ENCODE measurements around the gene ATP1A1. TPM values are rescaled to one million over a fixed set of nuclear protein-coding genes. Genes with fewer than 3 reads are reported as not detected.

Gene ATP1A1
- polyA plus RNA-seq, 3 donors, result 32.3 to 135 (median 32.7) TPM

GRCh38 chr1:116409751-116410191, 36.7 kb downstream of the ATP1A1 start:
- Histone ChIP-seq H3K9ac (ENCODE audit: insufficient read depth, low read length, poor library complexity, severe bottlenecking) (no peak overlapping the region), H3K27ac (ENCODE audit: low read depth in 1 of 2, low read length in 2 of 2) (no peak overlapping the region), H4K20me1 (ENCODE audit: insufficient read depth, low read length) (no peaks in the 10 kb centered on the region), H3K4me2 (replicated peaks; ENCODE audit: extremely low read depth, low read length, poor library complexity, severe bottlenecking) (no peak overlapping the region), H3K4me3 (replicated peaks in 1 of 3; ENCODE audit: low read depth in 2 of 3, low read length in 3 of 3) (no peak overlapping the region), H3K4me1 (ENCODE audit: control insufficient read depth in 1 of 2, insufficient read depth in 2 of 2, low read length in 2 of 2) (no peaks in the 10 kb centered on the region), H3K27me3 (ENCODE audit: control insufficient read depth in 2 of 2, insufficient read depth in 2 of 2, low read length in 2 of 2) (no peaks in the 10 kb centered on the region), H3K36me3 (replicated peaks in 1 of 2; ENCODE audit: control insufficient read depth in 1 of 2, insufficient read depth in 2 of 2, low read length in 2 of 2) (peaks cover 18 to 35% of the 10 kb centered on the region in 2 donors), H2AFZ (ENCODE audit: insufficient read depth, low read depth, low read length, poor library complexity, severe bottlenecking) (no peak overlapping the region), H3K9me3 (replicated peaks in 1 of 2; ENCODE audit: control insufficient read depth in 1 of 2, insufficient read depth in 1 of 2, low read length in 2 of 2) (no peaks in the 10 kb centered on the region), H3K79me2 (ENCODE audit: insufficient read depth, low read length) (no peaks in the 10 kb centered on the region)
- Mint-ChIP-seq H3K27me3 (ENCODE audit: low read depth in 3 of 3) (no peaks in the 10 kb centered on the region), H3K4me3 (no peak overlapping the region), H3K27ac (no peak overlapping the region), H3K36me3 (peaks cover 28 to 34% of the 10 kb centered on the region in 2 donors), H3K9me3 (peaks cover 0 to 2% (median 0%) of the 10 kb centered on the region in 7 donors), H3K4me1 (no peaks in the 10 kb centered on the region)
- intact Hi-C loops (cut with micrococcal nuclease), result no loop called here
- 97% methylated on average over 3 of the region's 8 CpGs for WGBS (ENCODE audit: insufficient coverage)
- no peak for TF ChIP-seq CTCF (IDR thresholded peaks at IDR 0.05)
- DNase-seq, result no peak

DNA sequence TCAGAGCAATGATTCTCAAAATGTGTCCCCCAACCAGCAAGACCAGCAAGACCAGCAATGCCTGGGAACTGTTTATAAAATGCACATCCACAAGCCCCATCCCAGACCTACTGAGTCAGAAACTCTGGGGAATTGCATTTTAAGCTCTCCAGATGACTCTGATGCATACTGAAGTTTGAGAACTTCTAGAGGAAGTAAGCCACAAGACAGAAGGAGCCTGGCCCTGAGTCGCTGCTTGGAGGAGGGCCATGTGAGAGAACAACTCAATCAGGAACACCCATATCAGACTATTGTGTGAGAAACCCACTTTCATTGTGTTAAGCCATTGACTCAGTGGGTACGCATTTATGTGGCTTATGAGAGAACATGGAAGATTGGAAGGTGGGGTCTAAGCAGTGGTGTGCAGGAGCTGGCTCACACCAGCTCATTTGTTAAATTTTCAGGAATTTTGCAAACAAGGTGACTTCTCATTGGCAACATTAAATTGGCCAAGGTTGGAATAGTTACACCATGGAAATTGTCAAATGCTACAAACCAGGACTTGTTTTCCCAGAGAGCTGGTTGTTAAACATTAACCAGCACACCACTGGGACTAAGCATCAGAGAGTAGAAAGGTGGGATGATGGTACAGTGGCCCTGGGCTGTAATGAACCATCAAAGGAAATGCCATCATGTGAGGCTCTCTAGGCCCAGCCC, 38.9 kb downstream of the ATP1A1 start:
- H3K9me3 Mint-ChIP-seq, result no peaks in the 10 kb centered on the region
- H3K9me3 ChIP-seq (replicated peaks in 1 of 2; ENCODE audit: control insufficient read depth in 1 of 2, insufficient read depth in 1 of 2, low read length in 2 of 2), result no peaks in the 10 kb centered on the region
- TF ChIP-seq CTCF (IDR thresholded peaks at IDR 0.05), result no peak
- H4K20me1 ChIP-seq (ENCODE audit: insufficient read depth, low read length), result no peaks in the 10 kb centered on the region
- intact Hi-C loops (cut with micrococcal nuclease), result no loop called here
- no peak overlapping the region for H3K4me3 ChIP-seq (replicated peaks in 1 of 3; ENCODE audit: low read depth in 2 of 3, low read length in 3 of 3)
- H3K4me1 Mint-ChIP-seq, result no peaks in the 10 kb centered on the region
- H2AFZ ChIP-seq (ENCODE audit: insufficient read depth, low read depth, low read length, poor library complexity, severe bottlenecking), result no peak overlapping the region
- H3K9ac ChIP-seq (ENCODE audit: insufficient read depth, low read length, poor library complexity, severe bottlenecking), result no peak overlapping the region
- no peaks in the 10 kb centered on the region for H3K4me1 ChIP-seq (ENCODE audit: control insufficient read depth in 1 of 2, insufficient read depth in 2 of 2, low read length in 2 of 2)
- H3K36me3 ChIP-seq (replicated peaks in 1 of 2; ENCODE audit: control insufficient read depth in 1 of 2, insufficient read depth in 2 of 2, low read length in 2 of 2), result peaks cover 0 to 14% of the 10 kb centered on the region in 2 donors
- peaks cover 8 to 15% of the 10 kb centered on the region in 2 donors for H3K36me3 Mint-ChIP-seq
- 86% methylated on average over 1 of the region's 2 CpGs for WGBS (ENCODE audit: insufficient coverage)
- DNase-seq, result peak in 1 of 3 donors; percentile 26
- no peaks in the 10 kb centered on the region for H3K27me3 Mint-ChIP-seq (ENCODE audit: low read depth in 3 of 3)
- H3K4me2 ChIP-seq (replicated peaks; ENCODE audit: extremely low read depth, low read length, poor library complexity, severe bottlenecking), result no peak overlapping the region
- H3K27ac Mint-ChIP-seq, result peak overlapping the region in 1 of 7 donors; percentile 3
- H3K27me3 ChIP-seq (ENCODE audit: control insufficient read depth in 2 of 2, insufficient read depth in 2 of 2, low read length in 2 of 2), result no peaks in the 10 kb centered on the region
- no peak overlapping the region for H3K27ac ChIP-seq (ENCODE audit: low read depth in 1 of 2, low read length in 2 of 2)
- H3K79me2 ChIP-seq (ENCODE audit: insufficient read depth, low read length), result no peaks in the 10 kb centered on the region
- no peak overlapping the region for H3K4me3 Mint-ChIP-seq

Data from CD14-positive monocyte (primary cell).